Measurements from ENCODE around the gene GFRA1.

GRCh38 chr10:116306847-116307246, 33.8 kb upstream of the GFRA1 start:
- TF ChIP-seq RAD21 (IDR thresholded peaks at IDR 0.05; ENCODE audit: low read length): no peak
- TF ChIP-seq CTCF (conservative IDR thresholded peaks at IDR 0.05; ENCODE audit: low read depth, low read length): no peak
- TF ChIP-seq USF2 (IDR thresholded peaks at IDR 0.05; ENCODE audit: low read depth, low read length): no peak
- no peak for TF ChIP-seq POLR2A (IDR thresholded peaks at IDR 0.05; ENCODE audit: low read depth, low read length)
- TF ChIP-seq CEBPB (IDR thresholded peaks at IDR 0.05; ENCODE audit: low read depth, low read length): no peak
- TF ChIP-seq SMC3 (IDR thresholded peaks at IDR 0.05; ENCODE audit: low read depth, low read length): no peak
